MM.1S (cell line): ENCODE data around the gene ST6GAL1.

ENCODE experiments used
- DNase-seq: peaks from one replicate; pipeline ENCODE4 v3.0.0-alpha.2; 2015
- H2AFZ ChIP-seq: fragments of 300-600 bp; sonication (generic); 2 replicates; pipeline ENCODE4 v1.6.0; 2016; ENCODE audit warnings: antibody characterized with exemption, low read length
- H3F3A ChIP-seq: fragments of 300-600 bp; sonication (generic); 2 replicates; pipeline ENCODE4 v1.6.1; 2016; ENCODE audit warnings: mild to moderate bottlenecking, antibody characterized with exemption, low read length, moderate library complexity, mixed read lengths; ENCODE audit not compliant: insufficient read depth
- H3K27ac ChIP-seq: fragments of 300-600 bp; sonication (generic); 2 replicates; pipeline ENCODE4 v1.5.1; 2016; ENCODE audit warnings: mild to moderate bottlenecking, low read length
- H3K27me3 ChIP-seq: fragments of 300-600 bp; sonication (generic); replicated peaks from 2 replicates; pipeline ENCODE4 v1.6.0; 2016; ENCODE audit warnings: low read length; ENCODE audit not compliant: insufficient read depth
- H3K36me3 ChIP-seq: fragments of 300-600 bp; sonication (generic); replicated peaks from 2 replicates; pipeline ENCODE4 v1.6.1; 2016; ENCODE audit warnings: mild to moderate bottlenecking, low read length, mixed read lengths; ENCODE audit not compliant: insufficient read depth
- H3K4me1 ChIP-seq: fragments of 300-600 bp; sonication (generic); 2 replicates; pipeline ENCODE4 v1.6.1; 2016; ENCODE audit warnings: low read length, mixed read lengths
- H3K4me2 ChIP-seq: fragments of 300-600 bp; sonication (generic); 2 replicates; pipeline ENCODE4 v1.6.0; 2016; ENCODE audit warnings: low read depth, low read length
- H3K4me3 ChIP-seq: fragments of 300-600 bp; sonication (generic); 2 replicates; pipeline ENCODE4 v1.5.1; 2016; ENCODE audit warnings: low read length, mixed read lengths
- H3K79me2 ChIP-seq: fragments of 300-600 bp; sonication (generic); 2 replicates; pipeline ENCODE4 v1.6.1; 2016; ENCODE audit warnings: mixed run types, low read length, mixed read lengths
- H3K9ac ChIP-seq: fragments of 300-600 bp; sonication (generic); 2 replicates; pipeline ENCODE4 v1.6.1; 2016; ENCODE audit warnings: low read length, mixed read lengths
- H3K9me2 ChIP-seq: fragments of 300-600 bp; sonication (generic); replicated peaks from 2 replicates; pipeline ENCODE4 v1.6.1; 2016; ENCODE audit warnings: mild to moderate bottlenecking, low read length, mixed read lengths; ENCODE audit not compliant: insufficient read depth
- H3K9me3 ChIP-seq: fragments of 300-600 bp; sonication (generic); replicated peaks from 2 replicates; pipeline ENCODE4 v1.6.1; 2016; ENCODE audit warnings: mild to moderate bottlenecking, low read length, mixed read lengths; ENCODE audit not compliant: insufficient read depth
- H4K20me1 ChIP-seq: fragments of 300-600 bp; sonication (generic); 2 replicates; pipeline ENCODE4 v1.6.1; 2016; ENCODE audit warnings: mild to moderate bottlenecking, low read length, moderate library complexity, mixed read lengths; ENCODE audit not compliant: insufficient read depth
- CTCF ChIP-seq: fragments of 300-600 bp; sonication (generic); IDR thresholded peaks from 2 replicates; pipeline ENCODE4 v1.5.1; 2016; ENCODE audit warnings: antibody characterized with exemption, low read length, mixed read lengths
- EZH2 ChIP-seq: fragments of 300-600 bp; sonication (generic); optimal IDR thresholded peaks from 2 replicates; pipeline ENCODE3; 2017; ENCODE audit warnings: low read depth, mild to moderate bottlenecking, antibody characterized with exemption, low read length, mixed read lengths
- EZH2phosphoT487 ChIP-seq: fragments of 300-600 bp; sonication (generic); IDR thresholded peaks from 2 replicates; pipeline ENCODE4 v1.6.1; 2018; ENCODE audit warnings: antibody characterized with exemption, low read length

The ST6GAL1 gene

GRCh38 chr3:187098923-187099512, 168.7 kb downstream of the ST6GAL1 start:
- no peaks in the 10 kb centered on the region for H3K27me3 ChIP-seq
- H3K9me2 ChIP-seq = no peaks in the 10 kb centered on the region
- H3K4me1 ChIP-seq = peaks cover 56% of the 10 kb centered on the region
- no peak overlapping the region for H3K4me2 ChIP-seq
- no peaks in the 10 kb centered on the region for H4K20me1 ChIP-seq
- no peak overlapping the region for H3K27ac ChIP-seq
- peaks cover 51% of the 10 kb centered on the region for H3K79me2 ChIP-seq
- TF ChIP-seq EZH2phosphoT487 (no peak), EZH2 (no peak), CTCF (no peak)
- H3K36me3 ChIP-seq = no peaks in the 10 kb centered on the region
- DNase-seq = no peak
- no peak overlapping the region for H3K4me3 ChIP-seq
- H3F3A ChIP-seq = peaks cover 29% of the 10 kb centered on the region
- no peak overlapping the region for H2AFZ ChIP-seq
- H3K9ac ChIP-seq = no peak overlapping the region
- H3K9me3 ChIP-seq = no peaks in the 10 kb centered on the region

DNA sequence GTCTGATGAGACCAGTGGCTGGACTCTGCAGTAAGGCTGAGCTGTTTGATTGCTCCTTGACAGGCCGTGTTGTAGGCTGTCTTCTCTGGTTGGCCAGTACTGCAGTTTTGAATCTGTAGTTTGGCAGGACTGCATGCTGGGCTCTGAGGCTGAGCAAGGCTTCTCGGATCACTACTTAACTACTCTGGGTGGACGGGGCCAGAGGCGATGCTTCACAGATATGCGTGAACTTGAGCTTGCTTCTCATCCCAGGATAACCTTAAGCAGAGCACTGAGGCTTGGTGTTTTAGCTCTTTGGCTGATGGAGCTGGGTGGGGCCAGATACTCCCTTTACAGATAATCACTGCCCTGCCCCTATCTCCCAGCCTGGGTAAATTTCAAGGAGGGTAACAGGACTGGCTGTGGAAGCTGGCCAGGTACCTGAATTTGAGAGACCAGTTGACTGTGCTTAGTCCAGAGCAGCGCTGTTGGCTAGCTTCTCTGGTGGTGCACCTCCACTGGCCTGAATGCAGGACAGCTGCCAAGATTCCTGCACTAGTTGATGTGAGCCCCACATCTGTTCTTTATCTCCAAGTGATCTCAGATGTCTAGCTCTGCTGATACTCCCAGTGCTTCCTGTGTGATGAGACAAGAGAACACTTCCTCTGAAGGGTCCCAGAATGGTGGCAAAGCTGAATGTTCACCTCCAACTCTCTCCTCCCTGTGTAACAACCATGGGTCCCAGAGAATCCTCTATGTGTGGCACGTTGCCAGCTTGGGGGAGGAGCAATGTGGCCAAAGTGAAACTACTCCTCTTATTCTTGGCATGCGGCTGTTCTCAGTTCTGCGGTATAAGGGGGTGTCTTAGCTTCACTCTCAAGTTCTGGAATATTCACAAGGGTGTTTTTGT, 171.1 kb downstream of the ST6GAL1 start:
- peak; percentile 93 for DNase-seq
- peak overlapping the region; percentile 10 for H3K4me3 ChIP-seq
- no peaks in the 10 kb centered on the region for H3K9me2 ChIP-seq
- peak overlapping the region; percentile 63 for H3K27ac ChIP-seq
- no peaks in the 10 kb centered on the region for H3K9me3 ChIP-seq
- TF ChIP-seq CTCF (no peak), EZH2phosphoT487 (no peak), EZH2 (no peak)
- peaks cover 58% of the 10 kb centered on the region for H3K4me1 ChIP-seq
- peak overlapping the region; percentile 45 for H3K4me2 ChIP-seq
- H3K36me3 ChIP-seq = no peaks in the 10 kb centered on the region
- peaks cover 31% of the 10 kb centered on the region for H3K79me2 ChIP-seq
- no peaks in the 10 kb centered on the region for H4K20me1 ChIP-seq
- peaks cover 29% of the 10 kb centered on the region for H3F3A ChIP-seq
- peak overlapping the region; percentile 10; the same call in 1 of the 2 replicates for H3K9ac ChIP-seq
- no peaks in the 10 kb centered on the region for H3K27me3 ChIP-seq
- peak overlapping the region; percentile 21 for H2AFZ ChIP-seq

- H3K4me3 ChIP-seq = peak overlapping the region; percentile 10; the same call in 1 of the 2 replicates
These were observed 171.8 kb downstream of the ST6GAL1 start for GRCh38 chr3:187102073-187102634.

More at GRCh38 chr3:187102073-187102634, 171.8 kb downstream of the ST6GAL1 start:
- H3K9ac ChIP-seq = peak overlapping the region; percentile 10; the same call in 1 of the 2 replicates
- no peaks in the 10 kb centered on the region for H4K20me1 ChIP-seq
- no peaks in the 10 kb centered on the region for H3K9me2 ChIP-seq
- peaks cover 29% of the 10 kb centered on the region for H3F3A ChIP-seq
- peak overlapping the region; percentile 45 for H3K4me2 ChIP-seq
- TF ChIP-seq EZH2 (no peak), CTCF (no peak), EZH2phosphoT487 (no peak)
- H3K27ac ChIP-seq = peak overlapping the region; percentile 63; the same call in 1 of the 2 replicates
- H3K9me3 ChIP-seq = no peaks in the 10 kb centered on the region
- peaks cover 51% of the 10 kb centered on the region for H3K4me1 ChIP-seq
- peak; percentile 49 for DNase-seq
- peaks cover 27% of the 10 kb centered on the region for H3K79me2 ChIP-seq
- no peaks in the 10 kb centered on the region for H3K36me3 ChIP-seq
- no peak overlapping the region for H2AFZ ChIP-seq
- H3K27me3 ChIP-seq = no peaks in the 10 kb centered on the region
